Hematopoietic multipotent progenitor cell treated with erythropoietin and hydrocortisone succinate and interleukin-3 and kit ligand, for 17 days (in vitro differentiated cells): ENCODE measurements around the gene COL25A1.

Source experiments
- DNase-seq: peaks from one replicate; pipeline ENCODE4 v3.0.0-alpha.2; 2015; ENCODE audit warnings: low spot score

The COL25A1 gene

DNA sequence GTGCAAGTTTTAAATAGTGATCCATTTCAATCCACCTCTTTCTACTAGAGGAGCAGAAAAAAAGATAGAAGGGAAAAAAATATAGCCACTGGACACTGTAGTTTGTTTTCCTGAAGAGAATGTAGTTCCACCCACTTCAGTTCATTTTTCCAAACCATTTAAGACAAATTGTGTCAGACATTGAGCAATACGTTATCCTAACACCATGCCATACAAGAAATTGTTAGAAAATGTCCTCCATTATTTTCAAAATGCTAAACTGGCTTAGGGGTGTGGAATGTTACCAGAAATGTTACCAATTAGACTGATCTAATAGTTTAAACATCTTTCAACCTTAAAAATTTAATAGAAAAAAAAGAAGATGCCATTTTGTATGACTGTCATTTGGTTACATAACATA lies 491.0 kb downstream of the COL25A1 start:
- DNase-seq, result no peak

DNA sequence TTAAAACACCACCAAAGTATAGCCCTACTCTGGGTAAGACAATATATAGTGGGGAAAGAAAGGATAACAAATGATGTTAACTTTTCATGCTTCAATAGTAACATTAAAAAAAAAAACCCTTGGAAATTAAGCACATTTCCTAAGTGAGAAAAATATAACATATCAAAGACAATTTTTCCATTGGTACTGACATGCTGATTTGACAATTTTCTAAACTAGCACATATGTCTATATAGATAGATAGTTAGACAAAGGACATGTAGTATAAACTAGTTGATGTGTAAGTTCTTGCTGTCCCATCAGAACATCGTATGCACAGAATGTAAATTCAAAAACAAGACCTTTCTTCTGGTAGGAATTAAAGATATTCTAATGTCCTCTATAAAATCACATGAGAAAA lies 492.4 kb downstream of the COL25A1 start:
- no peak for DNase-seq

DNA sequence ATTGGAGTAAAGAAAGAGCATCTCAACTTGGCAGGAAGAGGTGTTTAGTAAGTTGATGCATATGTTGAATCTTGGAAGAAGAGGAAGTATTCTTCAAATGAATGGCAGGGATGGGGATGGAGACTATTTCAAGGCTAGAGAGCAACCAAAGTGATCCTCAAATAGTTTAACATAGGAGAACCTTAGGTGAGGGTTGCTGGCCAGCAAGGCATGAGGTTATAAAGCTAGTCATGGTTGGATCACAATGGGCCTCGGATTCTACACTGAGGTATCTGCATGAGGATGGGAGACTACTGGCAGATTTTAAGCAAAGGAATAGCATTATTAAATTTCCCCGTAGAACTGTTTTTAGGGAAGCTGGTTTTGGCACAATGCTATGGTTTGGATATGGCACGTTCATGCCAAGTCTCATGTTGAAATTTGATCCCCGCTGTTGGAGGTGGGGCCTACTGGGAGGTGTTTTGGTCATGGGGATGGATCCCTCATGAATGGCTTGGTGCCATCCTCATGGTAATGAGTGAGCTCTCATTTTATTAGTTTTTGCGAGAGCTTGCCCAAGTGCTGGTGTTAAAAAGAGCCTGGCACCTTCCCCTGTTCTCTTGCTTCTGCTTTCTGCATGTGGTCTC lies 497.7 kb downstream of the COL25A1 start:
- no peak for DNase-seq

DNA sequence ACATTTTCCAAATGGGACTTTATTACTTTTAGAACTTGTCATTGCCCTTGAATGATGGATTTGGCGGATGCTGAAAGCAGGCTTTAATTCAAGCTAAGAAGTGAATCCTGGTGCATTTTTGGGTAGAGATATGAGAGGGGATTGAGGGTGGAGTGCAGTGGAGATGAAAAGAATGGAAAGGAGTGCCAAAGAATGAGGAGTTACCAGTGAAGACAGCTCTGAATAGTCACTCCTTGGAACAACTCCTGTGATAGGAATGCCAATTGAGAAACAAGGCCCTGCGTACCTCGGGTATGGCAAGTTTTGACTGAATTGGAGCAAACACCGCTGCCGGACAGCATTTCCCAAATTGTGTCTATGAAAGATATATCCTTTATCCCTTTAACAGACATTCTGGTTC lies 503.2 kb downstream of the COL25A1 start:
- no peak for DNase-seq

DNA sequence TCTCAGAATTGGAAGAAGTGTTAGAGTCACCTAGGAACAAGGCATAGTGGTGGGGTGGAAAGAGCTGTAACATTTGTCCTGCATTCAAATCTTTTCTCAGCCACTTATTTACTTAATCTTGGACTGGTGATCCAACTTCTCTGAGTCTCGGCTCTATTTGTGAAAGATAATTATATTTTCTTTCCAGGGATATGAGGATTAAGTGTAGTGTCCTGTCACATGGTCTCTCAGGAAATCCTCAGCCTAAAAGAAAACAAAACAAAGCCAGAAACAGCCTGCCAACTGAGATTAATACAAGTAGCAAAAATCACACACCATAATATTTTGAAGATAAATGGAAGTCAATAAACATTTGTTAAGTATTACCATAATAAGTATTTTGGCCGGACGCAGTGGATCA lies 506.3 kb downstream of the COL25A1 start:
- DNase-seq, result no peak

DNA sequence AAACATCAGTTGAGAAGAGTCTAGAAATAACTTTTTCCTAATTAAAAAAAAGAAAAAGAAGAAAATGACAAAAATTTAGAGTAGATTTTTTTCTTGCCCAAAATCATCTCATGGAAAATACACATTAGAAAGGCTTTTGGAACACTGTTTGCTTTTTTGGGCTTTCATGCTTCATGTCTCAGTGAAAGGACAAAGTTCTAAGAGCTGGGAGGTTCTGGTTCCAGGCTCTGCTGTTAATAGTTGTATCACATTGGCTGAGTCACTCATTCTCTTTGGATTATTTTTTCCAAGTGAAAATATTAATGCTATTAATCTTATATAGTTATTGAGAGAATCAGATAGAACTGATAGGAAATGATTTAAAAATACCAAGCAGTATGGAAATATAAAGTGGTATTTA lies 506.7 kb downstream of the COL25A1 start:
- DNase-seq, result no peak

DNA sequence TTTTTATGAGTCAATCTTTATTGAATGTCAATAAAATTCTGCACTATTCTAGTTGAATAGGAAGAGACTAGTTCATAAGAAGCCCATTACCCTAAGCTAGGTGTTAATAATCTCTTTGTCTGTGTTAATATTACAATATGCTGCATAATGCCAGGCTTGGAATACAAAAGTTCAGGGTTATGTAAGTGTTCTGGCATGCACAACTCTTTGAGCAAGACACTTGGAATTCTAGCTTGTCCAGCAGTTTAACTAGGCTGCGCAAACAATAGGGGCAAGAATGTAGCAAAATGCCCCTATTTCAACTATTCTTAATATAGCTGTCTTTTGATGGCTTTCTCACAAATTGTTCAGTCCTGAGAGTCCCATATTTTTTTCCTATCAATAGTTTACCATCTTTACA lies 508.3 kb downstream of the COL25A1 start:
- no peak for DNase-seq

DNA sequence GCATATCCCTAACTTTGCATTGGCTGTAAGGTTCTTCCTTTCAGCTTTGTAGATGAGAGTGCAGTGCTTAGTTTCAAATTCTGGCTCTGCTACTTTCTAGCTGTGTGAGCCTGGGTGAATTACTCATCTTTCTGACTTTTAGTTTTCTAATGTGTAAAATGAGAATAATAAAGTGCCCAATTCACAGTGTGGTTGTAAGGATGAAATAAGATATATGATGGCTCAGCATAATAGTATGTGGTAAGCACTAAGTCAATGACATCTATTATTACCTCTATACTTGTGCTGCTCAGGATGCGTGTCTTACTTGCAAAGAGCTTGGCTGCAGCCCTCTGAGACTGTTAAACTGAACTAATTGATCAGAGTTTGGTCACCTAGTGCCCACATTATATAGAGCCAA lies 509.0 kb downstream of the COL25A1 start:
- DNase-seq, result no peak

DNA sequence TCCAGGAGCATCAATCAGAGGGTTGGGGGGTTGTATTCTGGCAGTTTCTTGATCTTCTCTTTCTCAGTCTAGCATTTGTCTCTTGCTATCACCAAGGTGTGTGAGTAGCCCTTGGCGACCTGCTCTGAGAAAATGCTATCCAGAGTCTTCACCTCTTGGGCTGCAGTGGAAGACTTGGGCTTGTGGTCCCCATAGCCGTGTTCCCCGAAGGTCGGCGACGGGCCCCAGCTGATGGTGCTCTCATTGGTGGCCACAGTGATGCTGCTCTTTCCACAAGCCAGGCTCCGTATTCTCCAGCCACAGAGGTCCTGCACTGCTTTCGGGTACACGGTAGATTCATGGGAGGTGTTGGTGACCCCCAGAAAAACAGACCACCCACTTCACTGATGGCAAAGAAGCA lies 513.7 kb downstream of the COL25A1 start:
- DNase-seq, result no peak

DNA sequence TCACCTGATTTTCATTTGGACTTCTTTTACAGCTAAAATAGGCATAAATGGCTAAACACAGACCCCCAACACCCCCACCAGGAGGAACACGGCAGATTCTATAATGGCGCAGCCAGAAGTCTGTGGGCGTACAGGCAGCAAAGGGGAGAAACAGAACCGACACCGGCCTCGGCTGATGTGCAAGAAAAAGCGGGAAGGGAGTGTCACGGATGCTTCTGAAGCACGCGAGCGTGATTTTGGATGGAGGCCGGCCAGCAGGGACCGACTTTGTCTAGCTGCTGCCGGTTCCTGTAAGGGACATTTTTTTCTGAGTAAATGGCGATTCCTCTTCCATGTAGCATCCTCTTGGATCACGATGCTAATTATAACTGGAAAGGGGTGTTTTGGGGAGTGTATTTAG lies 514.7 kb downstream of the COL25A1 start:
- no peak for DNase-seq

DNA sequence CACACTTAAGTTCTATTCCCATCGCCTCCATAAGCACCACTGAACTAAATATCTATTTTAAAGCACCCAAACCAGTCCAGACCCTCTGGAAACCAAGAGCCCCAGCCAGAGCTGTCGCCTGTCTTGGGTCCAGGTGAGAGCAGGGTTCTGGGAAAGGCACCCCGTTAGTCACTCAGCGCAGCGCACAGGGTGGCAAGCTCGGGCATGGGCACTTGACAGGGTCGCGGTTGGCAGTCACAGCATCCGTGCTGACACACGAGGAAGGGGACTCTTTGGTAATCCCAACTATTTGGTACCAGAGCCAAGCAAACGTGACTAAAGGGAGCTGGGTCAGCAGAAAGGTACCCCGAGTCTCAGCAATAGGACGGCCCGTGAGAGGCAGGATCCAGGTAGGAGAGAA lies 515.4 kb downstream of the COL25A1 start:
- DNase-seq, result no peak

DNA sequence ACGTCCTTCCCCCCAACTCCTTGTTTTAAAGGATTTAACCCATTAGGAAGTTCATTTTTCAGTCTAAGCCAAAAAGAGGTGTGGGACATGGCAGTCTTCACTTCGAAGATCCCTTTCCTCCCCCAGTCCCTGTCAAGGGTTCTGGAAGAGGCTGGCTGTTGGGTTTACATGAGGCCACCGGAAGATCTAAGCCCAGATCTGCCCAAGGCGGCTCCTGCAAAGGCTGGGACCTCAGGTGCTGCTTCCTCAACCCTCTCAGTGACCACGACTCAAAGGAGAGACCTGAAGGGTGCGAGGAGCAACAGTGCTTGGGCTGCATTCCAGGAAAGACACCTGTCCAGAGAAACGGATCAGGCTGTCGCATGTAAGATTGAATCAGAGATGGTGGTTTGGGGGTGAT lies 516.1 kb downstream of the COL25A1 start:
- DNase-seq, result no peak

DNA sequence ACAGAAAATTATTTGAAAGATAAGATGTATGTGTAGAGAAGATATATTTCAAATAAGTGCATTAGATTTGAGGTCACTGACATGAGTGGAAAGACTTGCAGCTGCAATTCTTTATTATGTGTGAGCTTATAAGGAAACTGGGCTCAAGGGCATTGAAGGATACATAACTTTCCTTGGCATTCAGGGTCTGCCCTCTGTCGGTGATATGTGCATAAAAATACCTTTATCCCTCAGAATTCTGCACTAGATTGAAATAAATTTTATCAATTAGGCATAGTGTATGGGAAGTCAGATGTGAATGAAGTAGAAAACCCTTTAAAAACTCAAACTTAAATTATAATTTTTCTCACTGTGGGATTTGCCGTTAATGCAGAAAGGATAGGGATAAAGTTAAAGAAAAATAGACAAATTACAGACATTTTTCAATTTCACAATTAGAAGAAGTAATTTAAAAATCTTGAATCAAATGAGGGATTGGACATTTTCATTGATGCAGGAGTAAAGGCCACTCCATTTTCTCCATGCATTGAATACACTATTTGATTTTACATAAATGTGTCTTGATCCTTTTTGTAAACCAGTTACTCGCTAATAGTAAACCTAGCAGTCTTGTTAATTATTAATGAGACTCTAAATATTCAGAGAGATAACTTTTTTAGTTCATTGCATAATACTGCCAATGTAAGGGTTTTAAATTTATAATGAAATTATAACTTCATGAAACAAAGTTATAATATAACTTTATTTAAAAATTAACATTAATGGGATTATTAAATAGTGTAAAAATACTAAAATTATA lies 518.6 kb downstream of the COL25A1 start:
- DNase-seq, result no peak

DNA sequence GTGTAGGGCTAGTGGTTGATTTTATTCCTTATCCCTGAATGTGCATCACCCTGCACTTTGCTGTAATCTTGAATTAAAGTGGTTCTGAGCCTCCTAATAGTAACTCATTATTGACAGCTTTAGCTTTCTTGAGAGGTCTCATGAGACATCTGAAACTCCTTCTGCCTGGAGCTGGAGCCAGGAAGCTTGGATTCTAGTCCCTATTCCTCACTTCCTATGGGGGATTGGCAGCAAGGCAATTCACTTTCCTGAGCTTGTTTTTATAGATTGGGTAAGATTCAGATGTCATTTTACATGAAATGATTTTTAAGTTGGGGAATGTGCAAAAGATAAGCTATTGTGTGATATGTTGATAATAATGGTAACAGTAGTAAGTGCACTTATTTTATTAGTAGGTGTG lies 522.5 kb downstream of the COL25A1 start:
- DNase-seq, result no peak

DNA sequence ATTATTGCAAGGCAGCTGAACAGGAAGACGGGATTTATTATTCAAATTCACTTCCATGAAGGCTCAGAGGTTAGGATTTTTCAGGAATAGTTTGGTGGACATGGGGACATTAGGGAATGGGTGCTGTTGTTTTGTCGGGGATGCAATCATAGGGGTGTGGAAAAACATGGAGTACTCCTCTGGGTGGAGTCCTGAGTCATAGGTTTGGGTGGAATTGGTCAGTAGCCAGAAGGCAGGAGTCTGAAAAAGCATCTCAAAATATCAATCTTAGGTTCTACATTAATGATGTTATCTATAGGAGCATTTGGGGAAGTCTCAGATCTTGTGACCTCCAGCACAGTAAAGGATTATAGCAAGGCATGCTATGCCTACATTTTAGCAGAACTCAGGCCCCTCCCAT lies 525.1 kb downstream of the COL25A1 start:
- no peak for DNase-seq

DNA sequence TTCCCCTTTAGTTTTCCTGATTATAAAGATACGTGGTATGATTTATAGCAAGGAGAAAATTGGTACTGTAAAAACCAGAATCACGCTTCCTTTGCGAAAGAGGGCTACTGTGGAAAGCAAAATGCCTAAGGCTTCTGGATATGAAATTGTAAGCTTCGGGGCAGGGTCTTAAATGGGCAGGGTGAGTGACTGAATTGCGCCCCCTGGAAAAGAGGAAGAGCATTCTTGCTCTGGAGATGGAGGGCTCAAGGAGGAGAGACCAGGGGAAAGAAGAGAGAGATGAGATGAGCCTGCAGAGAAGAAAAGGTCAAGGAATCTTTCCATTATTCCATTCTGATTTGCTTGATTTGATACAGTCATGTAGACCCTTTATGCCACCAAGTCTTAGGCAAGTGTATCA lies 526.5 kb downstream of the COL25A1 start:
- no peak for DNase-seq

DNA sequence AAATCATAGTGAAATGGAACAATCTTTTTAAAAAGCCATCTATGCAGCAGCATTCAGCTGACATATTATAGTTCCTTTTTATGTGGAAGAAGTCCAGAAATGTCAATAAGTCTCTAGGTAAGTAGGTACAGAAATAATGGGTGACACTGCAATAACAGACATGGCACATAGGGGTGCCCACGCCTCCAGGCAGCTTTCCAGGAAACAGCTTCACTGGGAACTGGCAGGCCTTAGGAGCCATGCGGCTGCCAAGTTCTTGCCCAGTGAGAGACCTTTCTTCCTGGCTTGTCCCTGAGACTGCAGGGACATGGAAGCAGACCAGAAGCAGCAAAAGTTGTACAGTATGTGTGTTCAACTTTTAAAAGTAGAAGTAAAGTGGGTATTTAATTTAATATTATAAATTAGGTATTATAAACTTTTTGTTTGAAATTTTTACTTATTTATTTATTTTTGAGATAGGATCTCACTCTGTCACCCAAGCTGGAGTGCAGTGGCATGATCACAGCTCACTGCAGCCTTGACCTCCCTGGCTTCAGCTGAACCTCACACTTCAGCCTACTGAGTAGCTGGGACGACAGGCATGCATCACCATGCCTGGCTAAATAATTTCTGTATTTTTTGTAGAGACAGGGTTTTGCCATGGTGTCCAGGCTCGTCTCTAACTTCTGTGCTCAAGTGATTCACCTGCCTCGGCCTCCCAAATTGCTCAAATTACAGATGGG lies 527.5 kb downstream of the COL25A1 start:
- DNase-seq, result no peak

DNA sequence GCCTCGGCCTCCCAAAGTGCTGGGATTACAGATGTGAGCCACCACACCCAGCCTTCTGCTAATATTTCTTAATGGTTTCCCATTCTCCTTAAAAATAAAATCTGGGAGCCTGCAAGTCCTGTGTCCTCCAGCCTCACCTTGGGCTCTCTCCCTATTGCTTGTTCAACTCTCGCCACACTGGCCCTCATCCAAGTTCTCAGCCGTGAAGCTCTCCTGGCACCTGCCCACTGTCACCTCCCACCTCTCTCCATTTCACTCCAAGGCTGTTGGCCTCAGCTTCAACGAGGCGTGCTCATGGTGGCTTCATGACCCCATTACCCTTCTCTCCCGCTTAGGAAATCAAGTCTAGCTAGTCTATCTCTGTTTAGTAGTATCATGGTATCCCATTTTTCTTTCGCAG lies 530.1 kb downstream of the COL25A1 start:
- DNase-seq, result no peak

DNA sequence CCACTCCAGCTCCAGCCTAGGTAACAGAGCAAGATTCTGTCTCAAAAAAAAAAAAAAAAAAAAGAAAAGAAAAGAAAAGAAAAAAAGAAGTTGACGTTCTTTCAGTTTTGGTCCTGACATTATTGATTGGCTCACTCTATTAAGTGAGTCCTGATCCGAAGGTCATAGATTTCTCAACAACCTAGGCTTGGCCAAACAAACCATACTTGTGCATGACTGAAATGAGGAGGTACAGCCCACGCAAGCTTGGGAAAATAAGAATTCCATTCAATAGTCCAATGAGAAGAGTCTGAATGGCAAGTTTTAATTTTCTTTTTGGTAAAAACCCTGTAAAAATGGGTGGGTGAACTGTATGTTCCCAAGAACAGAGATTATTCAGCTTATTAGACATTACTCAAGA lies 536.4 kb downstream of the COL25A1 start:
- DNase-seq, result no peak

DNA sequence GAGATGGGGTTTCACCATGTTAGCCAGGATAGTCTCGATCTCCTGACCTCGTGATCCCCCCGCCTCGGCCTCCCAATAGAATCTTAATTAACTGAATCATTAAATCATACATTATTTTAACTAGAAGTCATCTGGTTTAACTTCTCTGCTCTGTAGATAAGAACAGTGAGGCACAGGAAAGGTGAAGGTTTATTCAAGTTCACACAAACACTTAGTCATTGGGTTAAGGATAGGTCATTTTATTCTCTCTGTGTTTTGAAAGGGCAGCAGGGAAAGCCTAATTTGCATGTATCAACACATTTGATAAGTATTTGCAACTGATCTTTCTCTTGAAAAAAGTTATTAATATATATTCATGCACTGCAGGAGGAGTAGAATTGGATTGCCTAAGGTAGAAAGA lies 538.5 kb downstream of the COL25A1 start:
- no peak for DNase-seq

DNA sequence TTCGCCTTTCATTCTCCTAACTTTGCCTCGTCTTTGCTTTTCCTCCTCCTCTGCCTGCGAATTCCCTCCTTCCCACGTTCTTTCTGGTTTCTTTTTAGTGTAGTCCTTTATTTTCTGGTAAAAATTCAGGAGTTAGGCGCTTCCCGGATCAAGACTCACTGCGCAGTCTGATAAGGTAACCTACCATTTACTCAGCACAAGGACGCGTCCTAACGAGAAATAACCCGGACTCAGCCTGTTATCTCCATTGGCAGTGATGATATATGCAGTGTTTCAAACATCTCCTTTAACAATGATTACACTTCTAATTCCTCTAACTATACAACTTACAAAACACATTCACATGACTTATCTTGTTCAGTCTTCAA lies 539.2 kb downstream of the COL25A1 start:
- no peak for DNase-seq

DNA sequence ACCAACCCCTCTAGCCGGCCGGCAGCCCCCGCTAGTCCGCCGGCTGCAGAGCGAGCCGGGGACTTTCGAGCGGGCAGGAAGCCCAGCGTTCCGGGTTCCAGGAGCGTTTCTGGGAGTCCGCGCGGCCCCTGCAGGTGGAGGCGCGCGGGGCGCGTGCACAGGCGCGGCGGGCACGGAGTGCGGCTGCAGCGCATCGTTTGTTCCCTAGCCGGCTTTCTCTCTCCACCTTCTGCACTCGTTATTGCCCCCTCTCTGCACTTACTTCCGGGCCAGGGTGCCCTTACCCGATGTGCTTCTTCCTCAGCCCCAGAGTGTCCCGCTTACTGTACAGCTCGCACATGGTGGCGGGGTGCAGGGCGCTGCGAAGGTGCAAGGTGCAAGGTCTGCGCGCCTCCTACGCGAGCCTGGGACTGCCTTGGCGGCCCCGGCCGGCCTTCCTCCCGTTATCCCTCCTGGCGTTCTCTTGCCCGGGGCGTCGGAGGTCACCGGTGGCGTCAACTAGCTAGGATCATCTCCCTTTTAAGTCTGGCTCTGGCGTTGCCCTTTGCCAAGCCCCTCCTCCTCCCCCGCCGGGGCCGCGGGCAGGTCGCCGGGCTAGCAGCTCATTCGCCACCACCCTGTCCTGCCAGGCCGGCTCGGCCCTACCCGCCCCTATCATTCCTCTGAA lies 539.8 kb downstream of the COL25A1 start, which contains the start of gene ETNPPL:
Gene ETNPPL (minus strand): TSS at position 495 of the 667 bp plus-strand sequence. CDS start 155 bp downstream, at position 340.
- DNase-seq, result no peak
